GM23338 (cell line): ENCODE measurements around the gene INPP1.

ENCODE experiments used
- CREB1 ChIP-seq: fragments of 250-450 bp; sonication (Bioruptor Pico); IDR thresholded peaks from 2 replicates; pipeline ENCODE4 v1.5.0; 2020; ENCODE audit warnings: low read depth, mild to moderate bottlenecking, moderate library complexity
- CTCF ChIP-seq, 2 experiments: fragments of 200-600 bp in 1 of 2; sonication (generic) in 1 of 2; conservative IDR thresholded peaks; 2 replicates each; pipeline versions ENCODE4 v1.5.1 to v1.6.1; 2016 to 2017; ENCODE audit warnings: antibody characterized with exemption in 2 of 2, low read depth in 2 of 2, mild to moderate bottlenecking in 2 of 2, moderate library complexity in 1 of 2
- EZH2 ChIP-seq: fragments of 200-600 bp; sonication (generic); IDR thresholded peaks from one replicate; pipeline ENCODE4 v1.8.0; 2017; ENCODE audit warnings: antibody characterized with exemption, mild to moderate bottlenecking, low read depth; ENCODE audit not compliant: unreplicated experiment
- EZH2phosphoT487 ChIP-seq: fragments of 200-600 bp; sonication (generic); IDR thresholded peaks from one replicate; pipeline ENCODE4 v1.8.1; 2018; ENCODE audit warnings: antibody characterized with exemption; ENCODE audit not compliant: unreplicated experiment
- JUNB ChIP-seq: IDR thresholded peaks from one replicate; pipeline ENCODE4 v1.6.1; 2016; ENCODE audit warnings: antibody characterized with exemption; ENCODE audit not compliant: unreplicated experiment
- NANOG ChIP-seq: IDR thresholded peaks from 2 replicates; pipeline ENCODE4 v1.6.1; 2016; ENCODE audit warnings: antibody characterized with exemption, borderline replicate concordance
- POLR2AphosphoS5 ChIP-seq: IDR thresholded peaks from 2 replicates; pipeline ENCODE4 v1.6.1; 2016; ENCODE audit warnings: antibody characterized with exemption, low read depth
- REST ChIP-seq: IDR thresholded peaks from one replicate; pipeline ENCODE4 v1.6.1; 2018; ENCODE audit warnings: antibody characterized with exemption; ENCODE audit not compliant: unreplicated experiment
- STAT1 ChIP-seq: IDR thresholded peaks from one replicate; pipeline ENCODE4 v1.6.1; 2016; ENCODE audit warnings: antibody characterized with exemption; ENCODE audit not compliant: unreplicated experiment
- ZNF114 ChIP-seq: fragments of 250-450 bp; sonication (Bioruptor Pico); IDR thresholded peaks from 2 replicates; pipeline ENCODE4 v1.5.0; 2020; ENCODE audit warnings: mild to moderate bottlenecking, moderate library complexity
- ZNF331 ChIP-seq: fragments of 250-450 bp; sonication (Bioruptor Pico); IDR thresholded peaks from 2 replicates; pipeline ENCODE4 v1.5.0; 2020; ENCODE audit warnings: low read depth, mild to moderate bottlenecking, moderate library complexity
- ZNF462 ChIP-seq: fragments of 250-450 bp; sonication (Bioruptor Pico); IDR thresholded peaks from 2 replicates; pipeline ENCODE4 v1.5.0; 2020; ENCODE audit warnings: mild to moderate bottlenecking, moderate library complexity

- TF ChIP-seq CTCF (conservative IDR thresholded peaks at IDR 0.05; ENCODE audit: low read depth in 2 of 2) (no peak), POLR2AphosphoS5 (no peak; the same call in 1 of the 2 replicates), EZH2 (no peak), CREB1 (CRISPR knock-in tag) (no peak), EZH2phosphoT487 (no peak), REST (no peak), ZNF462 (CRISPR knock-in tag) (no peak), STAT1 (no peak), JUNB (no peak), ZNF331 (CRISPR knock-in tag) (no peak), NANOG (no peak), ZNF114 (CRISPR knock-in tag) (no peak)
Measured at GRCh38 chr2:190407662-190408537, 64.5 kb downstream of the INPP1 start, which contains the start of gene MFSD6.
